Lower leg skin (tissue), 4 donors: Measurements from ENCODE around the gene LYRM9. TPM values are rescaled to one million over a fixed set of nuclear protein-coding genes. Genes with fewer than 3 reads are reported as not detected.
"Not testable (repeated sequence)": the region's sequence is repeated elsewhere in the genome, so short reads cannot be mapped to it uniquely, and the experiment has no call there.

Experiments
- DNase-seq, 2 donors: peaks; one replicate each; pipeline ENCODE4 v3.0.0-alpha.2; 2019; ENCODE audit warnings: low spot score in 2 of 2
- H3K4me3 ChIP-seq: fragments of 200-600 bp; sonication (generic); 2 replicates; pipeline ENCODE4 v1.5.1; 2017; ENCODE audit warnings: mild to moderate bottlenecking, low read depth; ENCODE audit not compliant: poor library complexity, severe bottlenecking
- CTCF ChIP-seq, 3 donors: fragments of 450-650 bp; IDR thresholded peaks; one replicate each; pipeline ENCODE4 v1.5.1; 2016; ENCODE audit warnings: antibody characterized with exemption in 3 of 3, mild to moderate bottlenecking in 3 of 3, moderate library complexity in 2 of 3
- POLR2A ChIP-seq, 2 donors: fragments of 450-650 bp; IDR thresholded peaks; one replicate each; pipeline ENCODE4 v1.6.1; 2016 to 2017; ENCODE audit warnings: antibody characterized with exemption in 2 of 2, mild to moderate bottlenecking in 1 of 2, moderate library complexity in 1 of 2
- WGBS, 2 donors: methylation state at CpG; one replicate each; pipeline ENCODE4 v1.1.5; 2018; 5-methylcytosine and 5-hydroxymethylcytosine counted together
- intact Hi-C: fragments of 100-400 bp; cut with DNase I; formaldehyde crosslinking; loops from one replicate; pipeline ENCODE4 v1.15.0; 2023; ENCODE audit warnings: low total_unique reads
- total RNA-seq, 4 donors: library from RNA; depleted of rRNA; stranded (reverse); fragments of >200 nt; gene quantifications; one replicate each; pipeline ENCODE4 v1.1.0, GENCODE V29; 2016

Gene LYRM9
- total RNA-seq, 4 donors from 2014 or later: 5.5 to 23.4 (median 22.8) TPM

- TF ChIP-seq CTCF (IDR thresholded peaks at IDR 0.05) (no peak), POLR2A (IDR thresholded peaks at IDR 0.05) (no peak)
- H3K4me3 ChIP-seq: no peak overlapping the region
- DNase-seq: no peak
- intact Hi-C loops: no loop called here
- 98 to 99% methylated on average over 4 of the region's 4 CpGs for WGBS, 2 donors
Measured at GRCh38 chr17:27889711-27890251, 3.4 kb downstream of the LYRM9 start.

DNA sequence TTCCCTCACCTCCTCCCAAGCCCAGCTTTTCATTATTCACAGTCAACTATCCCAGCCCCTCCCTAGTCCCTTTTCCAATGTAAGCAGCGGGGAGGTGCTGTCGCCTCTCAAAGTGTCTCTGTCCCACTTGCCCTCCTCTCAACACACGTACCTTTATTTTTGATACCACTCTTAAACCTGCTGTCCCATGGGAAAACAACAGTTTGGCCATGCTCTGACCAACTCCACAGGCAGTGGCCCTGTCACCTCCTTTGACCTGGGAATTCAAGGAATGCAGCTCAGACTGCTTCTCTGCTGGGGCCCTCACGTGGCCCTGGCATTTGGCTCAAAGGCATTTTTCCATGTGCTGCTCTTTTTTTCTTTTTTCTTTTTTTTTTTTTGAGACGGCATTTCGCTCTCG, 4.2 kb downstream of the LYRM9 start:
- H3K4me3 ChIP-seq: no peak overlapping the region
- intact Hi-C loops: no loop called here
- WGBS, 2 donors: 75 to 79% methylated on average over 7 of the region's 7 CpGs
- DNase-seq: peak in 1 of 2 donors; percentile 46
- TF ChIP-seq POLR2A (IDR thresholded peaks at IDR 0.05) (no peak), CTCF (IDR thresholded peaks at IDR 0.05) (no peak)

DNA sequence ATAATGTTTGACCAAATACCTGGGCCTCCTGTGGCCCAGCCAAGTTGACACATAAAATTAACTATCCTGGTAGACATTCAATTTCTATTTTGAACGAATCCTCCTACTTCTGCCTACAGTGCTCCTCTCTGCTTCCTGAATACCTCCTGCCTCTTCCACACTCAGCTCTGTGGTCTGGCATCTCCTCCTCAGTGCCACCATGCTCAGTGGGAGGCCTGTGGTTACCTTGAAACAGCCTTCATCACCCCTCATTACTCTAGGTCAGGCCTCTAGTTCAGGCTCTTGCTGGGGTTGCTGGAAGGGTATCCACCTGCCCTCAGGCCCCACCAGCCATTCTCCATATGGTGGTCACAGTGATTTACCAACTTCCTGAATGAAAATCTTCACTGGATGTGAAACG, 5.1 kb downstream of the LYRM9 start:
- DNase-seq: no peak
- H3K4me3 ChIP-seq: no peak overlapping the region
- intact Hi-C loops: no loop called here
- no peak for TF ChIP-seq POLR2A (IDR thresholded peaks at IDR 0.05)
- TF ChIP-seq CTCF (IDR thresholded peaks at IDR 0.05): no peak
- WGBS, 2 donors: 67 to 82% methylated on average over 2 of the region's 2 CpGs

DNA sequence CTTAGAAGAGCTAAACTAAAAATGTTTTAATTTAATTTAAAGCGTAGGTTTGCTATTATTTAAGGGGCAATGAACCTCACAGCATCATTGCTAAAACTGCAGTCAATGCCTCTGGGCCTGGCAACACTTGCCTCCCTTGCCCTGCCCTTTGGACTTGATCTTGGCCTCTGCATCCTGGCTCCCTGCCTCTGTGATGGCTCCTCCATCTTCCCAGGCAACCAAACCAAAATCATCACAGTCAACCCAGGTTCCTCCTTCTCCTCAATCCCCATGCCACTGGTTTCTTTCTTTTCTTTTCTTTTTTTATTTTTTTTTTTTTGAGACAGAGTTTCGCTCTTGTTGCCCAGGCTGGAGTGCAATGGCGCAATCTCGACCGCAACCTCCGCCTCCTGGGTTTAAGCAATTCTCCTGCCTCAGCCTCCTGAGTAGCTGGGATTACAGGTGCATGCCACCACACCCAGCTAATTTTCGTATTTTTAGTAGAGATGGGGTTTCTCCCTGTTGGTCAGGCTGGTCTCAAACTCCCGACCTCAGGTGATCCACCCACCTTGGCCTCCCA, 6.7 kb downstream of the LYRM9 start:
- 89 to 91% methylated on average over 8 of the region's 8 CpGs for WGBS, 2 donors
- H3K4me3 ChIP-seq, intact Hi-C loops: not testable (repeated sequence)
- DNase-seq: peak in 1 of 2 donors; percentile 54

- no peak for DNase-seq
- 67 to 77% methylated on average over 4 to 5 of the region's 11 CpGs for WGBS, 2 donors
- intact Hi-C loops: no loop called here
- TF ChIP-seq POLR2A (IDR thresholded peaks at IDR 0.05): no peak
- no peak for TF ChIP-seq CTCF (IDR thresholded peaks at IDR 0.05)
- H3K4me3 ChIP-seq: no peak overlapping the region
Measured at GRCh38 chr17:27882162-27882840, 10.9 kb downstream of the LYRM9 start.

GRCh38 chr17:27879987-27880608, 13.1 kb downstream of the LYRM9 start:
- peak in 1 of 2 donors; percentile 25 for DNase-seq
- 40 to 49% methylated on average over 3 of the region's 3 CpGs for WGBS, 2 donors
- intact Hi-C loops: loop anchor here (1.0 to 5.0 kb wide), 2 partner anchors 73 to 121 kb away; no protein-coding TSS in a partner anchor
- H3K4me3 ChIP-seq: no peak overlapping the region
- TF ChIP-seq POLR2A (IDR thresholded peaks at IDR 0.05) (no peak), CTCF (IDR thresholded peaks at IDR 0.05) (no peak)
